Adrenal gland (tissue), 12 donors: ENCODE data around the gene ERH. TPM values are rescaled to one million over a fixed set of nuclear protein-coding genes. Genes with fewer than 3 reads are reported as not detected.
"Not testable (repeated sequence)": the region's sequence is repeated elsewhere in the genome, so short reads cannot be mapped to it uniquely, and the experiment has no call there.

Experiments used
- DNase-seq, 7 donors: peaks; one replicate each; pipeline ENCODE4 v3.0.0-alpha.2; 2019 to 2020
- H3K27ac ChIP-seq, 5 donors: fragments of 200-600 bp; sonication (generic) in 4 of 5; 1 replicate in 3 of 5; 2 replicates in 2 of 5; pipeline versions ENCODE4 v1.5.1 to v1.8.0; 2016 to 2020; ENCODE audit warnings: mild to moderate bottlenecking in 1 of 5
- H3K27me3 ChIP-seq: fragments of 200-600 bp; 2 replicates; pipeline ENCODE4 v1.8.0; 2021
- H3K36me3 ChIP-seq, 2 donors: fragments of 200-600 bp; replicated peaks in 1 of 2; 1 replicate in 1 of 2; 2 replicates in 1 of 2; pipeline versions ENCODE4 v1.5.1 to v1.8.0; 2018 to 2022
- H3K4me1 ChIP-seq, 2 donors: fragments of 200-600 bp; replicated peaks in 1 of 2; 1 replicate in 1 of 2; 2 replicates in 1 of 2; pipeline versions ENCODE4 v1.5.1 to v1.8.0; 2018 to 2021
- H3K4me3 ChIP-seq, 4 donors: fragments of 200-600 bp; sonication (generic) in 3 of 4; one replicate each; pipeline ENCODE4 v1.5.1; 2016 to 2018
- H3K9me3 ChIP-seq, 3 donors: fragments of 200-600 bp; sonication (generic) in 1 of 3; replicated peaks in 1 of 3; 1 replicate in 2 of 3; 2 replicates in 1 of 3; pipeline versions ENCODE4 v1.5.1 to v1.8.0; 2016 to 2021
- CTCF ChIP-seq, 6 experiments: fragments of 450-650 bp in 4 of 6; fragments of 200-600 bp in 2 of 6; sonication (generic) in 1 of 6; IDR thresholded peaks; 1 replicate in 5 of 6; 2 replicates in 1 of 6; pipeline versions ENCODE4 v1.5.1 to v1.8.0; 2016 to 2021; ENCODE audit warnings: antibody characterized with exemption in 6 of 6, mild to moderate bottlenecking in 2 of 6, moderate library complexity in 1 of 6
- POLR2A ChIP-seq, 2 donors: fragments of 450-650 bp; IDR thresholded peaks; one replicate each; pipeline ENCODE4 v1.6.1; 2017; ENCODE audit warnings: antibody characterized with exemption in 2 of 2, mild to moderate bottlenecking in 2 of 2, moderate library complexity in 1 of 2
- WGBS, 4 donors: extraction: QIAGEN DNeasy Blood & Tissue Kit in 2 of 4; methylation state at CpG; one replicate each; pipeline versions ENCODE4 v1.1.5 to v1.1.7; 2013 to 2017; 5-methylcytosine and 5-hydroxymethylcytosine counted together
- intact Hi-C, 2 donors: fragments of 100-400 bp; cut with DNase I; formaldehyde crosslinking; loops; one replicate each; pipeline versions ENCODE4 v1.14.1 to v1.15.0; 2022 to 2023
- polyA plus RNA-seq, 3 donors: library from polyadenylated mRNA; stranded (reverse); fragments of 200-250 nt in 2 of 3; fragments of 350-450 nt in 1 of 3; fragmentation: Illumina TruSeq in 1 of 3; extraction: RNeasy Lipid Tissue Mini Kit (QIAGEN cat#74804) in 1 of 3; gene quantifications; one replicate each; pipeline ENCODE4 v1.2.3, GENCODE V29; 2013 to 2014
- total RNA-seq, 9 donors: library from RNA; depleted of rRNA in 4 of 9; stranded (reverse); fragments of >200 nt in 4 of 9; fragments of 120-200 nt in 1 of 9; fragmentation: NEBNext Ultra II Directional in 1 of 9; extraction: Animal tissue kit (Norgen Biotek cat#: 25700) in 1 of 9; gene quantifications; one replicate each; pipeline versions ENCODE4 v1.1.0 to v1.2.4, GENCODE V29; 2013 to 2023
- donor health status: healthy with polysubstance abuse.
- donor health status: Bipolar disorder and iron deficiency.
- donor health status: DM: yes; HTN: yes; CAD: no.
- donor health status: DM: no; HTN: no; CAD: no.
- donor health status: DM: no; HTN: no; CAD: no.
- donor health status: DM: yes; HTN: yes; CAD: no.

The ERH gene
- total and polyA plus RNA-seq, 12 donors: 39.6 to 217 (median 140) TPM

GRCh38 chr14:69428289-69428998 is 30.3 kb upstream of the ERH start:
- no peak overlapping the region for H3K4me3 ChIP-seq
- TF ChIP-seq POLR2A (IDR thresholded peaks at IDR 0.05) (no peak), CTCF (IDR thresholded peaks at IDR 0.05) (no peak)
- 84 to 89% (median 87%) methylated on average over 6 of the region's 6 CpGs for WGBS, 4 donors
- intact Hi-C loops: no loop called here
- H3K9me3 ChIP-seq: no peaks in the 10 kb centered on the region
- H3K27ac ChIP-seq: no peak overlapping the region
- H3K27me3 ChIP-seq: no peaks in the 10 kb centered on the region
- H3K4me1 ChIP-seq: peaks cover 0 to 11% of the 10 kb centered on the region in 2 donors
- no peak for DNase-seq
- H3K36me3 ChIP-seq: peaks cover 0 to 11% of the 10 kb centered on the region in 2 donors

- Histone ChIP-seq H3K27me3 (no peaks in the 10 kb centered on the region), H3K4me3 (no peak overlapping the region), H3K4me1 (peaks cover 0 to 11% of the 10 kb centered on the region in 2 donors), H3K36me3 (peaks cover 0 to 11% of the 10 kb centered on the region in 2 donors), H3K9me3 (no peaks in the 10 kb centered on the region), H3K27ac (no peak overlapping the region)
- 95 to 100% (median 99%) methylated on average over 1 of the region's 1 CpG for WGBS, 4 donors
- no peak for TF ChIP-seq CTCF (IDR thresholded peaks at IDR 0.05)
- TF ChIP-seq POLR2A (IDR thresholded peaks at IDR 0.05): no peak
- DNase-seq: no peak
- intact Hi-C loops: no loop called here
Observed at GRCh38 chr14:69427596-69427995, 29.5 kb upstream of the ERH start.

GRCh38 chr14:69424149-69424923 is 26.2 kb upstream of the ERH start:
- Histone ChIP-seq H3K9me3 (no peaks in the 10 kb centered on the region), H3K36me3 (peaks cover 0 to 11% of the 10 kb centered on the region in 2 donors), H3K27me3 (no peaks in the 10 kb centered on the region), H3K4me1 (peaks cover 0 to 7% of the 10 kb centered on the region in 2 donors), H3K27ac (no peak overlapping the region), H3K4me3 (no peak overlapping the region)
- DNase-seq: no peak
- 91 to 94% (median 92%) methylated on average over 2 of the region's 2 CpGs for WGBS, 4 donors
- no peak for TF ChIP-seq CTCF (IDR thresholded peaks at IDR 0.05)
- TF ChIP-seq POLR2A (IDR thresholded peaks at IDR 0.05): no peak
- intact Hi-C loops: no loop called here

GRCh38 chr14:69423279-69423678 is 25.2 kb upstream of the ERH start:
- 98 to 100% (median 100%) methylated on average over 4 of the region's 4 CpGs for WGBS, 4 donors
- Histone ChIP-seq H3K4me3 (no peak overlapping the region), H3K27ac (no peak overlapping the region), H3K36me3 (peaks cover 0 to 11% of the 10 kb centered on the region in 2 donors), H3K27me3 (no peaks in the 10 kb centered on the region), H3K4me1 (peaks cover 0 to 7% of the 10 kb centered on the region in 2 donors), H3K9me3 (no peaks in the 10 kb centered on the region)
- intact Hi-C loops: no loop called here
- DNase-seq: no peak
- no peak for TF ChIP-seq POLR2A (IDR thresholded peaks at IDR 0.05)
- no peak for TF ChIP-seq CTCF (IDR thresholded peaks at IDR 0.05)

GRCh38 chr14:69416087-69416486 is 18.0 kb upstream of the ERH start:
- intact Hi-C loops, H3K27ac ChIP-seq, H3K9me3 ChIP-seq, H3K27me3 ChIP-seq, H3K36me3 ChIP-seq, DNase-seq, H3K4me3 ChIP-seq: not testable (repeated sequence)
- WGBS, 4 donors: 87 to 98% (median 94%) methylated on average over 3 to 4 of the region's 4 CpGs
- H3K4me1 ChIP-seq: peaks cover 4 to 13% of the 10 kb centered on the region in 2 donors
